IMR-90 (cell line): ENCODE measurements around the gene NCS1. TPM values are rescaled to one million over a fixed set of nuclear protein-coding genes. Genes with fewer than 3 reads are reported as not detected.

ENCODE experiments used
- ATAC-seq: fragments of 200-7000 bp; cut with Tn5 transposase; 2 replicates; pipeline ENCODE4 v1.9.1; 2020; ENCODE audit warnings: low read depth, mild to moderate bottlenecking, moderate library complexity
- BruUV-seq: library from RNA; stranded (reverse); fragments of 400-500 nt; replicated peaks from 2 replicates; lab custom pipeline; 2021; lab: Mats Ljungman, UMichigan
- CTCF ChIA-PET: fragments of 300-600 bp; formaldehyde crosslinking; extraction: SDS; loops from one replicate; lab custom pipeline; 2021; ENCODE audit warnings: antibody characterized with exemption; lab: Yijun Ruan, JAX
- POLR2A ChIA-PET: fragments of 300-600 bp; sonication (Branson Sonifier 250); formaldehyde crosslinking; loops from one replicate; lab custom pipeline; 2022; ENCODE audit warnings: antibody characterized with exemption; ENCODE audit not compliant: unreplicated experiment; lab: Charles Lee
- DNase-seq: peaks from one replicate; pipeline ENCODE4 v3.0.0; 2013
- H2AFZ ChIP-seq: replicated peaks from 2 replicates; pipeline ENCODE3; 2013; ENCODE audit warnings: low read length, mild to moderate bottlenecking; ENCODE audit not compliant: poor library complexity
- H2AK5ac ChIP-seq: 2 replicates; pipeline ENCODE4 v1.6.1; 2013; ENCODE audit warnings: low read depth, low read length, inconsistent platforms
- H2AK9ac ChIP-seq: replicated peaks from 2 replicates; pipeline ENCODE3; 2013; ENCODE audit warnings: mild to moderate bottlenecking, low read depth, low read length, moderate library complexity; ENCODE audit not compliant: poor library complexity
- H2BK120ac ChIP-seq: 2 replicates; pipeline ENCODE4 v1.6.1; 2013; ENCODE audit warnings: low read depth, low read length, inconsistent platforms
- H2BK15ac ChIP-seq: 3 replicates; pipeline ENCODE4 v1.6.1; 2013; ENCODE audit warnings: low read depth, low read length, inconsistent platforms
- H2BK20ac ChIP-seq: 2 replicates; pipeline ENCODE4 v1.6.1; 2013; ENCODE audit warnings: low read depth, mild to moderate bottlenecking, inconsistent platforms, low read length, moderate library complexity
- H2BK5ac ChIP-seq: 2 replicates; pipeline ENCODE4 v1.6.1; 2013; ENCODE audit warnings: mild to moderate bottlenecking, low read depth, low read length, inconsistent platforms; ENCODE audit not compliant: poor library complexity, severe bottlenecking
- H3K14ac ChIP-seq: replicated peaks from 2 replicates; pipeline ENCODE4 v1.6.1; 2013; ENCODE audit warnings: low read depth, low read length, inconsistent platforms
- H3K18ac ChIP-seq: 2 replicates; pipeline ENCODE4 v1.6.1; 2013; ENCODE audit warnings: low read depth, low read length, control low read depth
- H3K23ac ChIP-seq: 2 replicates; pipeline ENCODE4 v1.6.1; 2013; ENCODE audit warnings: low read depth, low read length, inconsistent platforms
- H3K27ac ChIP-seq: 2 replicates; pipeline ENCODE4 v1.5.1; 2013; ENCODE audit warnings: mild to moderate bottlenecking, control low read depth, low read length; ENCODE audit not compliant: insufficient read depth
- H3K27me3 ChIP-seq: 2 replicates; pipeline ENCODE4 v1.6.1; 2013; ENCODE audit warnings: low read length; ENCODE audit not compliant: control insufficient read depth, insufficient read depth
- H3K36me3 ChIP-seq: 2 replicates; pipeline ENCODE4 v1.6.1; 2013; ENCODE audit warnings: low read length, mixed read lengths; ENCODE audit not compliant: control insufficient read depth, insufficient read depth
- H3K4ac ChIP-seq: 2 replicates; pipeline ENCODE4 v1.6.1; 2013; ENCODE audit warnings: low read depth, low read length, inconsistent platforms
- H3K4me1 ChIP-seq: 2 replicates; pipeline ENCODE4 v1.6.1; 2013; ENCODE audit warnings: low read length, mixed read lengths; ENCODE audit not compliant: control insufficient read depth, insufficient read depth
- H3K4me2 ChIP-seq: 2 replicates; pipeline ENCODE4 v1.6.1; 2013; ENCODE audit warnings: low read depth, mild to moderate bottlenecking, control low read depth, low read length, moderate library complexity
- H3K4me3 ChIP-seq: 2 replicates; pipeline ENCODE4 v1.5.1; 2013; ENCODE audit warnings: low read depth, mild to moderate bottlenecking, control low read depth, low read length, moderate library complexity; ENCODE audit not compliant: insufficient read depth
- H3K56ac ChIP-seq: 2 replicates; pipeline ENCODE4 v1.6.1; 2013; ENCODE audit warnings: low read length, inconsistent platforms; ENCODE audit not compliant: insufficient read depth; ENCODE audit errors: extremely low read depth
- H3K79me1 ChIP-seq, 2 experiments: 2 replicates each; pipeline ENCODE4 v1.6.1; 2013; ENCODE audit warnings: low read length in 2 of 2, inconsistent platforms in 1 of 2, low read depth in 1 of 2
- H3K9ac ChIP-seq: 2 replicates; pipeline ENCODE4 v1.6.1; 2013; ENCODE audit warnings: low read depth, low read length, control low read depth
- H3K9me1 ChIP-seq: 2 replicates; pipeline ENCODE4 v1.6.1; 2013; ENCODE audit warnings: low read length, inconsistent platforms; ENCODE audit not compliant: insufficient read depth
- H3K9me3 ChIP-seq: 2 replicates; pipeline ENCODE4 v1.6.1; 2013; ENCODE audit warnings: low read length; ENCODE audit not compliant: control insufficient read depth, insufficient read depth
- H4K20me1 ChIP-seq: 2 replicates; pipeline ENCODE4 v1.6.1; 2013; ENCODE audit warnings: low read length, inconsistent platforms; ENCODE audit not compliant: insufficient read depth
- H4K5ac ChIP-seq: 2 replicates; pipeline ENCODE4 v1.6.1; 2013; ENCODE audit warnings: mild to moderate bottlenecking, low read depth, low read length, control low read depth
- H4K8ac ChIP-seq, 2 experiments: 2 replicates each; pipeline ENCODE4 v1.6.1; 2013; ENCODE audit warnings: low read depth in 2 of 2, low read length in 2 of 2, control low read depth in 1 of 2, inconsistent platforms in 1 of 2
- H4K91ac ChIP-seq: 2 replicates; pipeline ENCODE4 v1.6.1; 2013; ENCODE audit warnings: low read depth, low read length, inconsistent platforms; ENCODE audit not compliant: insufficient read depth
- CEBPB ChIP-seq: IDR thresholded peaks from 2 replicates; pipeline ENCODE4 v1.6.1; 2012; ENCODE audit warnings: low read depth, low read length, improper control_type of control experiment
- CHD1 ChIP-seq: IDR thresholded peaks from 2 replicates; pipeline ENCODE4 v1.6.1; 2012; ENCODE audit warnings: low read depth, low read length, improper control_type of control experiment
- CTCF ChIP-seq: conservative IDR thresholded peaks from 2 replicates; pipeline ENCODE4 v1.5.1; 2012; ENCODE audit warnings: mild to moderate bottlenecking, low read depth, low read length, improper control_type of control experiment
- ELK1 ChIP-seq: fragments of 150-350 bp; IDR thresholded peaks from 2 replicates; pipeline ENCODE4 v1.6.1; 2016; ENCODE audit warnings: low read depth, mild to moderate bottlenecking, low read length, moderate library complexity, borderline replicate concordance
- FOS ChIP-seq: fragments of 150-350 bp; IDR thresholded peaks from 2 replicates; pipeline ENCODE4 v1.6.1; 2016; ENCODE audit warnings: low read depth, low read length
- MAFK ChIP-seq: IDR thresholded peaks from 2 replicates; pipeline ENCODE4 v1.6.1; 2012; ENCODE audit warnings: low read depth, low read length, improper control_type of control experiment
- MAZ ChIP-seq: IDR thresholded peaks from 2 replicates; pipeline ENCODE4 v1.6.1; 2012; ENCODE audit warnings: low read depth, mild to moderate bottlenecking, low read length, improper control_type of control experiment, moderate library complexity, borderline replicate concordance
- MXI1 ChIP-seq: IDR thresholded peaks from 2 replicates; pipeline ENCODE4 v1.6.1; 2012; ENCODE audit warnings: low read depth, mild to moderate bottlenecking, low read length, moderate library complexity, borderline replicate concordance
- RAD21 ChIP-seq: IDR thresholded peaks from 2 replicates; pipeline ENCODE4 v1.6.1; 2012; ENCODE audit warnings: low read length, improper control_type of control experiment
- RCOR1 ChIP-seq: IDR thresholded peaks from 2 replicates; pipeline ENCODE4 v1.6.1; 2012; ENCODE audit warnings: mild to moderate bottlenecking, low read length, improper control_type of control experiment; ENCODE audit not compliant: insufficient replicate concordance
- RFX5 ChIP-seq: IDR thresholded peaks from 2 replicates; pipeline ENCODE4 v1.8.0; 2012; ENCODE audit warnings: low read depth, mild to moderate bottlenecking, low read length, moderate library complexity
- SMC3 ChIP-seq: fragments of 150-350 bp; IDR thresholded peaks from 2 replicates; pipeline ENCODE4 v1.6.1; 2016; ENCODE audit warnings: low read depth, mild to moderate bottlenecking, antibody characterized with exemption, low read length, moderate library complexity
- USF2 ChIP-seq: fragments of 150-350 bp; IDR thresholded peaks from 2 replicates; pipeline ENCODE4 v1.6.1; 2017; ENCODE audit warnings: mild to moderate bottlenecking, antibody characterized with exemption, low read length, low read depth
- WGBS, 2 experiments: methylation state at CpG; one replicate each; pipeline versions ENCODE4 v1.1.5 to v1.1.7; 2013; ENCODE audit warnings: missing lambda C conversion rate in 2 of 2; ENCODE audit not compliant: insufficient read length in 1 of 2; ENCODE audit errors: extremely low coverage in 2 of 2; 5-methylcytosine and 5-hydroxymethylcytosine counted together
- dilution Hi-C: fragments of 300-500 bp; cut with HindIII; formaldehyde crosslinking; loops from one replicate; pipeline ENCODE4 v1.14.3; 2018; ENCODE audit warnings: low sequenced_read_pairs; ENCODE audit not compliant: unreplicated experiment
- in situ Hi-C: fragments of 300-500 bp; cut with MboI; formaldehyde crosslinking; loops from 3 replicates; pipeline ENCODE4 v1.14.3; 2019; ENCODE audit warnings: low sequenced_read_pairs, inconsistent platforms, mixed read lengths
- intact Hi-C: fragments of 100-400 bp; cut with micrococcal nuclease; formaldehyde crosslinking; loops from 2 replicates; pipeline ENCODE4 v1.10.0; 2022
- polyA plus RNA-seq, 3 experiments: library from polyadenylated mRNA; depleted of rRNA; stranded (reverse); fragments of >200 nt; gene quantifications; 2 replicates each; pipeline ENCODE4 v1.2.3, GENCODE V29; 2012; ENCODE audit warnings: low replicate concordance in 1 of 3
- total RNA-seq: library from RNA; depleted of rRNA; stranded (reverse); fragments of >200 nt; gene quantifications from 2 replicates; pipeline ENCODE4 v1.2.3, GENCODE V29; 2012

The NCS1 gene
- total and polyA plus RNA-seq, 2 of the 4 experiments (the other 2 are of a cell fraction), result 41.0 to 60.5 TPM

GRCh38 chr9:130193103-130193502, 20.9 kb downstream of the NCS1 start:
- WGBS, 2 experiments, result 53% methylated on average over 3 of the region's 9 CpGs; no CpG with 5 or more reads in 1 of the 2 experiments
- no TSS peak for BruUV-seq
- no peak overlapping the region for H3K4me2 ChIP-seq
- peaks cover 34 to 97% of the 10 kb centered on the region in 2 experiments for H3K79me1 ChIP-seq
- H2BK20ac ChIP-seq, result no peak overlapping the region
- H3K4me3 ChIP-seq, result no peak overlapping the region
- no peak overlapping the region for H4K91ac ChIP-seq
- no peaks in the 10 kb centered on the region for H3K27me3 ChIP-seq
- H3K9me3 ChIP-seq, result no peaks in the 10 kb centered on the region
- peaks cover 90% of the 10 kb centered on the region for H4K20me1 ChIP-seq
- CTCF ChIA-PET, result interaction anchor here (1.0 kb wide), 1 partner anchor 37 kb away, joined by 3 read pairs; no protein-coding TSS in a partner anchor
- no peaks in the 10 kb centered on the region for H3K36me3 ChIP-seq
- H3K4ac ChIP-seq, result no peak overlapping the region
- H4K8ac ChIP-seq, result no peak overlapping the region; a peak in 1 of 4 replicates
- H2AK5ac ChIP-seq, result peak overlapping the region; percentile 33; the same call in 1 of the 2 replicates
- H3K4me1 ChIP-seq, result peaks cover 30% of the 10 kb centered on the region
- TF ChIP-seq CHD1, result no peak
- no peak for TF ChIP-seq ELK1
- TF ChIP-seq MAZ, result no peak
- TF ChIP-seq CEBPB, result no peak
- no peak for TF ChIP-seq RCOR1
- TF ChIP-seq RAD21, result no peak
- no peak for TF ChIP-seq CTCF
- TF ChIP-seq USF2, result no peak
- TF ChIP-seq RFX5, result no peak
- no peak for TF ChIP-seq FOS
- no peak for TF ChIP-seq MXI1
- no peak for TF ChIP-seq SMC3
- TF ChIP-seq MAFK, result no peak
- H3K23ac ChIP-seq, result no peak overlapping the region
- no peak overlapping the region for H2BK15ac ChIP-seq
- ATAC-seq (no peak), DNase-seq (no peak)
- no peak overlapping the region for H3K14ac ChIP-seq
- no peak overlapping the region for H4K5ac ChIP-seq
- H3K9ac ChIP-seq, result no peak overlapping the region
- in situ Hi-C loops (no loop called here), dilution Hi-C loops (no loop called here), intact Hi-C loops (no loop called here)
- peaks cover 26% of the 10 kb centered on the region for H3K9me1 ChIP-seq
- peak overlapping the region; percentile 48 for H2AK9ac ChIP-seq
- H3K18ac ChIP-seq, result no peak overlapping the region
- POLR2A ChIA-PET, result no interaction called here
- H2BK5ac ChIP-seq, result no peak overlapping the region
- no peak overlapping the region for H3K27ac ChIP-seq
- H2AFZ ChIP-seq, result no peak overlapping the region
- no peak overlapping the region for H3K56ac ChIP-seq
- H2BK120ac ChIP-seq, result no peak overlapping the region
